GM21367 (cell line): ENCODE measurements around the gene KIAA0040.

ENCODE experiments used
- ATAC-seq: cut with Tn5 transposase; IDR thresholded peaks from one replicate; pipeline ENCODE4 v1.9.1; 2021; ENCODE audit not compliant: unreplicated experiment

Gene KIAA0040

GRCh38 chr1:175192630-175193526 is at the start of gene KIAA0040:
Gene KIAA0040 (minus strand): TSS chr1:175192776. CDS start chr1:175161013, 31,763 bp downstream.
- ATAC-seq: peak; percentile 32

- ATAC-seq: peak; percentile 83
Measured at GRCh38 chr1:175237389-175237788, 44.8 kb upstream of the KIAA0040 start.

GRCh38 chr1:175234639-175235038 is 42.1 kb upstream of the KIAA0040 start:
- ATAC-seq: no peak

- ATAC-seq: no peak
Measured at GRCh38 chr1:175232335-175232734, 39.8 kb upstream of the KIAA0040 start.

- peak; percentile 23 for ATAC-seq
Measured at GRCh38 chr1:175225805-175226129, 33.2 kb upstream of the KIAA0040 start.

- no peak for ATAC-seq
Measured at GRCh38 chr1:175222296-175222938, 29.8 kb upstream of the KIAA0040 start.

- no peak for ATAC-seq
Measured at GRCh38 chr1:175221557-175222175, 29.1 kb upstream of the KIAA0040 start.

GRCh38 chr1:175220853-175221556 is 28.4 kb upstream of the KIAA0040 start:
- no peak for ATAC-seq

GRCh38 chr1:175219774-175220173 is 27.2 kb upstream of the KIAA0040 start:
- ATAC-seq: no peak

- ATAC-seq: no peak
Measured at GRCh38 chr1:175218786-175219434, 26.3 kb upstream of the KIAA0040 start.

GRCh38 chr1:175217721-175218531 is 25.4 kb upstream of the KIAA0040 start:
- ATAC-seq: no peak

GRCh38 chr1:175216444-175216843 is 23.9 kb upstream of the KIAA0040 start:
- no peak for ATAC-seq

GRCh38 chr1:175211656-175212055 is 19.1 kb upstream of the KIAA0040 start:
- ATAC-seq: no peak

- ATAC-seq: no peak
Measured at GRCh38 chr1:175210744-175211143, 18.2 kb upstream of the KIAA0040 start.

GRCh38 chr1:175209493-175209921 is 16.9 kb upstream of the KIAA0040 start:
- ATAC-seq: peak; percentile 37

- ATAC-seq: peak; percentile 83
Measured at GRCh38 chr1:175208773-175209492, 16.4 kb upstream of the KIAA0040 start.

GRCh38 chr1:175207971-175208370 is 15.4 kb upstream of the KIAA0040 start:
- no peak for ATAC-seq

- no peak for ATAC-seq
Measured at GRCh38 chr1:175206687-175207086, 14.1 kb upstream of the KIAA0040 start.

GRCh38 chr1:175204330-175204729 is 11.8 kb upstream of the KIAA0040 start:
- ATAC-seq: peak; percentile 51
